ENCODE measurements around the gene PRSS36.

- TF ChIP-seq JUND (IDR thresholded peaks at IDR 0.05; ENCODE audit: borderline replicate concordance, low read depth, low read length), result no peak
- no peak for TF ChIP-seq JUND (tag; IDR thresholded peaks at IDR 0.05; ENCODE audit: borderline replicate concordance, low read depth, low read length)
- no peak for TF ChIP-seq EZH2 (IDR thresholded peaks at IDR 0.05; ENCODE audit: borderline replicate concordance, low read depth, low read length)
- no peak for TF ChIP-seq PREB (CRISPR knock-in tag; IDR thresholded peaks at IDR 0.05)
- TF ChIP-seq CREB1 (IDR thresholded peaks at IDR 0.05), result no peak
- no peak for TF ChIP-seq CREB1 (CRISPR knock-in tag; IDR thresholded peaks at IDR 0.05)
- no peak for TF ChIP-seq CTCF (IDR thresholded peaks at IDR 0.05 in 2 of 3, conservative IDR thresholded peaks at IDR 0.05 in 1 of 3; ENCODE audit: insufficient read depth in 2 of 3, low read depth in 1 of 3, low read length in 3 of 3)
- no peak for TF ChIP-seq NFIX (CRISPR knock-in tag; IDR thresholded peaks at IDR 0.05; ENCODE audit: low read depth)
- TF ChIP-seq STAG1 (CRISPR knock-in tag; IDR thresholded peaks at IDR 0.05; ENCODE audit: borderline replicate concordance), result no peak
- TF ChIP-seq ELK1 (CRISPR knock-in tag; IDR thresholded peaks at IDR 0.05), result no peak
- no peak for TF ChIP-seq ZBTB8A (IDR thresholded peaks at IDR 0.05; ENCODE audit: partially characterized antibody)
- TF ChIP-seq ZBTB34 (CRISPR knock-in tag; IDR thresholded peaks at IDR 0.05), result no peak
Measured at GRCh38 chr16:31191697-31192428, 42.0 kb upstream of the PRSS36 start.

All from K562 (cell line).